Stomach (tissue), 9 donors: ENCODE results near the gene KRTAP4-8. TPM values are rescaled to one million over a fixed set of nuclear protein-coding genes. Genes with fewer than 3 reads are reported as not detected.
"Not testable (repeated sequence)": the region's sequence is repeated elsewhere in the genome, so short reads cannot be mapped to it uniquely, and the experiment has no call there.

Experiments used
- DNase-seq, 2 donors: peaks; one replicate each; pipeline versions ENCODE4 v3.0.0 to v3.0.0-alpha.2; 2013 to 2019
- H3K27ac ChIP-seq, 5 donors: fragments of 200-600 bp in 4 of 5; sonication (generic) in 4 of 5; one replicate each; pipeline ENCODE4 v1.5.1; 2013 to 2019; ENCODE audit warnings: mild to moderate bottlenecking in 1 of 5, moderate library complexity in 1 of 5
- H3K27me3 ChIP-seq, 3 donors: fragments of 200-600 bp; sonication (generic); one replicate each; pipeline ENCODE4 v1.5.1; 2017 to 2019; ENCODE audit warnings: mixed run types in 1 of 3
- H3K36me3 ChIP-seq, 4 donors: fragments of 200-600 bp; sonication (generic); 1 replicate in 3 of 4; 2 replicates in 1 of 4; pipeline ENCODE4 v1.5.1; 2016 to 2019
- H3K4me1 ChIP-seq, 4 donors: fragments of 200-600 bp; sonication (generic); one replicate each; pipeline ENCODE4 v1.5.1; 2016 to 2019
- H3K4me3 ChIP-seq, 4 donors: fragments of 200-600 bp; sonication (generic) in 3 of 4; one replicate each; pipeline ENCODE4 v1.5.1; 2016 to 2019; ENCODE audit warnings: mild to moderate bottlenecking in 1 of 4
- H3K9me3 ChIP-seq, 4 donors: fragments of 200-600 bp; sonication (generic); one replicate each; pipeline ENCODE4 v1.5.1; 2016 to 2019
- EP300 ChIP-seq: sonication (generic); formaldehyde crosslinking; IDR thresholded peaks from one replicate; pipeline ENCODE4 v1.6.1; 2017; ENCODE audit warnings: antibody characterized with exemption
- POLR2A ChIP-seq, 4 donors: fragments of 450-650 bp; IDR thresholded peaks; one replicate each; pipeline ENCODE4 v1.6.1; 2016; ENCODE audit warnings: antibody characterized with exemption in 4 of 4, control low read depth in 2 of 4, mild to moderate bottlenecking in 1 of 4, moderate library complexity in 1 of 4
- POLR2AphosphoS5 ChIP-seq, 3 donors: sonication (generic); formaldehyde crosslinking; IDR thresholded peaks; one replicate each; pipeline ENCODE4 v1.6.1; 2016; ENCODE audit warnings: antibody characterized with exemption in 3 of 3
- WGBS, 5 donors: extraction: QIAGEN DNeasy Blood & Tissue Kit in 3 of 5; methylation state at CpG; one replicate each; pipeline versions ENCODE4 v1.1.5 to v1.1.7; 2013 to 2018; 5-methylcytosine and 5-hydroxymethylcytosine counted together
- intact Hi-C: fragments of 100-400 bp; cut with DNase I; formaldehyde crosslinking; loops from one replicate; pipeline ENCODE4 v1.15.1; 2023; ENCODE audit warnings: low total_unique reads
- polyA plus RNA-seq, 3 donors: library from polyadenylated mRNA; stranded (reverse); fragments of 200-250 nt; gene quantifications; one replicate each; pipeline ENCODE4 v1.2.3, GENCODE V29; 2013
- total RNA-seq, 5 donors: library from RNA; depleted of rRNA; stranded (reverse); fragments of >200 nt; gene quantifications; one replicate each; pipeline versions ENCODE4 v1.1.0 to v1.2.3, GENCODE V29; 2014 to 2016
- TF ChIP-seq, protein P1 (sequence below), 7 experiments: fragments of 450-650 bp in 4 of 7; fragments of 200-600 bp in 3 of 7; sonication (generic) in 3 of 7; IDR thresholded peaks; one replicate each; pipeline ENCODE4 v1.5.1; 2016 to 2019; ENCODE audit warnings: antibody characterized with exemption in 7 of 7, control low read depth in 2 of 7, mild to moderate bottlenecking in 1 of 7
- donor health status: healthy with polysubstance abuse.
- donor health status: Bipolar disorder and iron deficiency.
- donor health status: healthy.

KRTAP4-8 gene
- total and polyA plus RNA-seq, 8 donors: not detected

DNA sequence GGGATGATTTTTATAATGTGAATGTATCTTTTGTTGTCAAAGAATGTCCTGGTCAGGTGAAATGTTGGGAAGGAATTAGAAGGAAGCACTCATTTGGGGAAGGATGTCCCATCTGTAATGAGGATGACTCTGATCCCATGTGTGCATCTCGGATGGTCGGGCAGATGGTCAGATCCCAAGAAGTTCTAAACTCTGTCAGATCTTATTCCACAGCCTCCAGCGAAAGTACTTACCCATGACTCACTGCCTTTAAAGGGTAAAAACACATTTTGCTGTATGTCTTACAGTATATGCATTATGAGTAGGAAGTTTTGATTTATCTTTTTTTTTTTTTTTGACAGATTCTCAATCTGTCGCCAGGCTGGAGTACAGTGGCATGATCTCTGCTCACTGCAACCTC is 20.8 kb upstream of the KRTAP4-8 start:
- Histone ChIP-seq H3K27me3 (peaks cover 0 to 31% (median 3%) of the 10 kb centered on the region in 3 donors), H3K9me3 (no peaks in the 10 kb centered on the region), H3K27ac (no peak overlapping the region), H3K36me3 (no peaks in the 10 kb centered on the region), H3K4me1 (no peaks in the 10 kb centered on the region), H3K4me3 (no peak overlapping the region)
- WGBS, 5 donors: 84 to 92% (median 89%) methylated on average over 4 of the region's 4 CpGs
- no peak for DNase-seq
- no peak for TF ChIP-seq POLR2AphosphoS5 (IDR thresholded peaks at IDR 0.05)
- no peak for TF ChIP-seq EP300
- no peak for TF ChIP-seq POLR2A (IDR thresholded peaks at IDR 0.05)
- TF ChIP-seq, protein P1, sequence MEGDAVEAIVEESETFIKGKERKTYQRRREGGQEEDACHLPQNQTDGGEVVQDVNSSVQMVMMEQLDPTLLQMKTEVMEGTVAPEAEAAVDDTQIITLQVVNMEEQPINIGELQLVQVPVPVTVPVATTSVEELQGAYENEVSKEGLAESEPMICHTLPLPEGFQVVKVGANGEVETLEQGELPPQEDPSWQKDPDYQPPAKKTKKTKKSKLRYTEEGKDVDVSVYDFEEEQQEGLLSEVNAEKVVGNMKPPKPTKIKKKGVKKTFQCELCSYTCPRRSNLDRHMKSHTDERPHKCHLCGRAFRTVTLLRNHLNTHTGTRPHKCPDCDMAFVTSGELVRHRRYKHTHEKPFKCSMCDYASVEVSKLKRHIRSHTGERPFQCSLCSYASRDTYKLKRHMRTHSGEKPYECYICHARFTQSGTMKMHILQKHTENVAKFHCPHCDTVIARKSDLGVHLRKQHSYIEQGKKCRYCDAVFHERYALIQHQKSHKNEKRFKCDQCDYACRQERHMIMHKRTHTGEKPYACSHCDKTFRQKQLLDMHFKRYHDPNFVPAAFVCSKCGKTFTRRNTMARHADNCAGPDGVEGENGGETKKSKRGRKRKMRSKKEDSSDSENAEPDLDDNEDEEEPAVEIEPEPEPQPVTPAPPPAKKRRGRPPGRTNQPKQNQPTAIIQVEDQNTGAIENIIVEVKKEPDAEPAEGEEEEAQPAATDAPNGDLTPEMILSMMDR (IDR thresholded peaks at IDR 0.05): no peak
- intact Hi-C loops: no loop called here

DNA sequence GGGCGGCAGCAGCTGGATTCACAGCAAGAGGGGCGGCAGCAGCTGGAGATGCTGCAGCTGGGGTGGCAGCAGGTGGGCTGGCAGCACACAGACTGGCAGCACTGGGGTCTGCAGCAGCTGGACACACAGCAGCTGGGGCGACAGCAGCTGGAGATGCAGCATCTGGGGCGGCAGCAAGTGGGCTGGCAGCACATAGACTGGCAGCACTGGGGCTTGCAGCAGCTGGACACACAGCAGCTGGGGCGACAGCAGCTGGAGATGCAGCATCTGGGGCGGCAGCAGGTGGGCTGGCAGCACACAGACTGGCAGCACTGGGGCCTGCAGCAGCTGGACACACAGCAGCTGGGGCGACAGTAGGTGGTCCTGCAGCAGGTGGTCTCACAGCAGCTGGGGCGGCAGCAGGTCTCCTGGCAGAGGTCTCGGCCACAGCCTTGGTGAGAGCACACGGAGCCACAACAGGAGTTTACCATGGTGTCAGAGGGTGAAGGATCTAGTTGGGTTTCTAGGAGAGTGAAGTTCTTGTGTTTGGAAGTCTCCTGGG is 20.0 kb upstream of the KRTAP4-8 start, which contains the start of gene KRTAP4-11:
KRTAP4-11 (minus strand) TSS at position 528 of the 541 bp plus-strand sequence; CDS start at position 470, 58 bp downstream.
- DNase-seq, H3K4me1 ChIP-seq, H3K36me3 ChIP-seq, H3K4me3 ChIP-seq, H3K27ac ChIP-seq, intact Hi-C loops, H3K9me3 ChIP-seq: not testable (repeated sequence)
- H3K27me3 ChIP-seq: peaks cover 0 to 25% (median 0%) of the 10 kb centered on the region in 3 donors
- WGBS, 5 donors: 65 to 85% (median 73%) methylated on average over 9 to 10 of the region's 10 CpGs

DNA sequence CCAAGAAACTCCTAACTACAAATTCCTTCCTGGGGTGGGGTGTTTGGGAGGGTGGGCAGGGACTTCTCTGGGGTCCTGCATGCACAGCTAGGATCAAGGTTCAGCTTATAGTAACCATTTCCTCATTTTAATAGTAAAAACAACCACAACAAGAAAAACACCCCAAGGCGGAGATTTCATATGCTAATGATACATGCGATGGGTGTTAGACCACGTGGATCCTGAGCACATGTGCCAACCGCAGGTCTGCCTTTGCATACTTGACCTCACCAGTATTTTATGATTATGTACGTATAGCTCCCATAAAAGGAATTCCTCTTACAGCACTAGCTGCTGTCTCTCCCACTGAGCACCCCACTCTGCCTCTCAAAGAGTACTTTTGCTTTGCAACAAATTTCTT is 18.4 kb upstream of the KRTAP4-8 start:
- WGBS, 5 donors: 54 to 76% (median 72%) methylated on average over 5 of the region's 5 CpGs
- DNase-seq: no peak
- Histone ChIP-seq H3K4me3 (no peak overlapping the region), H3K4me1 (no peaks in the 10 kb centered on the region), H3K27ac (no peak overlapping the region), H3K36me3 (no peaks in the 10 kb centered on the region), H3K9me3 (no peaks in the 10 kb centered on the region), H3K27me3 (peaks cover 0 to 25% (median 0%) of the 10 kb centered on the region in 3 donors)
- TF ChIP-seq POLR2A (IDR thresholded peaks at IDR 0.05) (no peak), EP300 (no peak), POLR2AphosphoS5 (IDR thresholded peaks at IDR 0.05) (no peak)
- TF ChIP-seq, protein P1 (IDR thresholded peaks at IDR 0.05): no peak
- intact Hi-C loops: no loop called here

DNA sequence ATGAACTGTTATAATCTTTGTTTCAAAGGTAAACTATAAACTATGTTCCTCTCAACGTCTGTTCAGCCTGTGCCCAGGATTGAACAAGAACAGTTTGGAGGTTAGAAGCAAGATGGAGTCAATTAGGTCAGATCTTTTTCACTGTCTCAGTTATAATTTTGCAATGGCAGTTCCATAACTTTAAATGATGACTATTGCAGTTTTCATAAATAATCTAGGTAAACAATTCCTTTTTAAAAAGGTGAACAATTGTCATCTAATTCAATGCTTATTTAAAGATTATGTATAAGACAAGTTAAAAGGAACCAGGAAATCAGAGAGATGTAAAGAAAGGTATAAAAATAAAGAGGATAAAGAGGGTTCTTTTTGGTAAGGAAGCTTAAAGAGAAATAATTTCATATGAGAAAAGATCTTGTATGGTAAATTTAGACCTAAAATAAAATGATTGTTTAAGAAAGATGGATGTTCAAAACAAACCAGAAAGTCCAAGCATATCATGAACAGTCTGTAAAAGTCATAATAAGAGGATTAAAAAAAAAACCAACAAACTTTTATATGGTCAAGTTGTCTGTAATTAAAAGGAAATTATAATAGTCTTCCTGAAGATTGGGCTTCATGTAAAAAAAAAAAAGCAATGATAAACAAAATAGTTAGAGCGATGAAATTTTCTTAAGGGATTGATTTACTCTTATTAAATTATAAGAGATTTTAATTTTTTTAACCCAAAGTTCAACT is 13.4 kb upstream of the KRTAP4-8 start:
- no peaks in the 10 kb centered on the region for H3K36me3 ChIP-seq

DNA sequence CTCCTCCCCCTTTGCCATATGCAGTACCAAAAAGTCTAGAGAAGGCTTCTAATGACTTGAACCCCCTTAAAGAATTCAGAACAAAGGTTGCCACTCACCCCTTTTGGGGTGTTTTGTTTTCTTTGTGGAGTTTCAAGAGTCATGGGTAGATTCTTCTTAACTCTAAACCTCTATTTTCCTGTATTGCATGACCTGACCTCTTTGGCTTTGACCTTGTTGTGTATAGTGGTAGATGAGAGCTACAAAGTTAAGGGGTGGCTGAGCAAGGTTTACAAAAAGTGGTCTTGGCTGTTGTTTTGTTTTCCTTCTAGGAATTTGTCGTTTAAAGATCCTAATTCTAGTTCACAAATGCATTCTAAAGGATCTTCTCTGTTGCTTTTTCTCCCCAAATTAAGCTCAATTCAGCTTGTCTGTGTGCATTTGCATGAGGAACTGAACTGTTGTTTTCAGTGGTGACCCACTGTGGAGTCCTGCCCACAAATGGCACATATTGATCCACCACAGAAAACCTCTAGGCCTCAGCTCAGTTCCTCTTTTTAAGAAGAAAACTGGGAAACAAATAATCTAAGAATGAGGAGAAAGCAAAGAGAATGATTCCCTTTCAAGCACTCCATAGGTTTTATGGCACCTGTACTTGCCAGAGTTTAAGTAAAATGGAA is 10.9 kb upstream of the KRTAP4-8 start:
- H3K4me1 ChIP-seq, H3K27ac ChIP-seq, DNase-seq, H3K9me3 ChIP-seq, H3K27me3 ChIP-seq, H3K36me3 ChIP-seq, H3K4me3 ChIP-seq, intact Hi-C loops: not testable (repeated sequence)
- WGBS, 5 donors: 0 to 41% (median 22%) methylated on average over 1 of the region's 1 CpG

More for the DNA sequence above, 13.4 kb upstream of the KRTAP4-8 start:
- WGBS, 5 donors: 58 to 71% (median 62%) methylated on average over 2 of the region's 2 CpGs
- H3K4me3 ChIP-seq: no peak overlapping the region
- DNase-seq: no peak
- no peaks in the 10 kb centered on the region for H3K9me3 ChIP-seq
- TF ChIP-seq EP300 (no peak), POLR2A (IDR thresholded peaks at IDR 0.05) (no peak), POLR2AphosphoS5 (IDR thresholded peaks at IDR 0.05) (no peak)
- TF ChIP-seq, protein P1 (IDR thresholded peaks at IDR 0.05): no peak
- intact Hi-C loops: no loop called here
- H3K27me3 ChIP-seq: peaks cover 0 to 15% (median 0%) of the 10 kb centered on the region in 3 donors
- H3K27ac ChIP-seq: no peak overlapping the region
- peaks cover 0 to 5% (median 2%) of the 10 kb centered on the region in 4 donors for H3K4me1 ChIP-seq
